ENCODE measurements around the gene ARF1. TPM values are rescaled to one million over a fixed set of nuclear protein-coding genes. Genes with fewer than 3 reads are reported as not detected.

The ARF1 gene
- total RNA-seq, 2 donors from 2014 or later, result 366 to 375 TPM

DNA sequence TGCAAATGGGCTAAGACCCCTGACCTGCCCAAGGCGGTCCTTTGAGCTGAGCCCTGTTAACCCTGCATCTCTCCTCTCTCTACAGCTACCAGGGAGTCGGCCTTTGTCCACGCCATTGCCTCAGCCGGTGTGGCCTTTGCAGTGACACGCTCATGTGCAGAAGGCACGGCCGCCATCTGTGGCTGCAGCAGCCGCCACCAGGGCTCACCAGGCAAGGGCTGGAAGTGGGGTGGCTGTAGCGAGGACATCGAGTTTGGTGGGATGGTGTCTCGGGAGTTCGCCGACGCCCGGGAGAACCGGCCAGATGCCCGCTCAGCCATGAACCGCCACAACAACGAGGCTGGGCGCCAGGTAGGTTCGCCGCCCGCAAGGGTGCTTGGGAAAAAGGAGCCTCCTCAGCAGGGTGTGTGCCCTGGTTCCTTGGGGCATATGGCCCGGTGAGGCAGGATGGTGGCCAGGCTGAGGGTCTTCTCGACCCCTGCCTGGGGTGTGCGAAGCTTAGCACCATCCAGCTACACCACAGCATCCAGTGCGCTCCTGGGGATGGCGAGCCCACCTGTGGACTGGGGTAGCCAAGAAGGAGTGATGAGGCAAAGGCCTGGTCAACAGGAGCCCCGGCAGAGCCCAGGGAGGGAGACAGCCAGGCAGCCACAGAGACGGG is 31.8 kb upstream of the ARF1 start:
- no peak overlapping the region for H3K27ac ChIP-seq
- no peak overlapping the region for H3K4me3 ChIP-seq
- no peaks in the 10 kb centered on the region for H3K4me1 ChIP-seq (ENCODE audit: control insufficient read depth in 1 of 2, low read depth in 2 of 2)
- H3K27me3 ChIP-seq (replicated peaks; ENCODE audit: insufficient read depth), result no peaks in the 10 kb centered on the region
- no peaks in the 10 kb centered on the region for H3K9me3 ChIP-seq
- no peaks in the 10 kb centered on the region for H3K36me3 ChIP-seq
- no peak for ATAC-seq (ENCODE audit: insufficient number of reproducible peaks, low FRiP score, low read depth)
- no peak for DNase-seq (ENCODE audit: low spot score)
- no peak for TF ChIP-seq CTCF (IDR thresholded peaks at IDR 0.05)

DNA sequence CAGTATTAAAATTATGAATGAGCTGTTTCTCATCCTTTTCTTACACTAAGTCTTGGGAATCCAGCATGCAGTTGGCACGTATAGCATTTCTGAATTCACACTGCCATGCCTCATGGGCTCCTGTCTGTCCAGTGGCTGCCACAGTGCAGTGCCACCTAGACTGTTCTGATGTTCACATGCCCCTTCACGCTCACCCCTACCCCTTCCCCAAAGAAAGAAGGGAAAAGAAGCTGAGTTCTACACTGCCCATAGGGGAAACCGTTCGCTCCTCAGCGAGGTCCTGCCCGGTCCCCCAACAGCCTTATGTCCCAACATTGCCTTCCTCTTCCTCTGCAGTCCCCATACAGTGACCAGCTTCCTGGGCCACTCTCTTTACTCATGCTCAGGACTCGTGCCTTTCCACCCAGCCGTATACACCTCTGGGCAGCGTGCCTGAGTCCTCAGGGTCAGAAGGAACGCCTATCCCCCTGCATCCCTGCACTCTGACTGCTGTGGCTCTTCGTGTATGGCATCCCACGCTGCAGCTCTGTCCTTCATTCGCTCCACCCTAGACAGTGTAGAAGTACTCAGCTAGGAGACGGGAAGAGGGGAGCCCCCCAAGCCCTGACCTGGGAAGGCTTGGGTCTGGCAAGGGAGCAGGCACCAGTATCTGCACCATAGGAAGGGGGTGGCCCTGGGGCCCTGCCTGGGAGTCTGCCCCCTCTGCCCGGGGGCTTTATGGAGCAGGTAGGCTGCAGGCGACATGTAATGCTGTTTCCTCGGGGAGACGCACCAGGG is 24.1 kb upstream of the ARF1 start:
- no peak overlapping the region for H3K4me3 ChIP-seq
- H3K27me3 ChIP-seq (replicated peaks; ENCODE audit: insufficient read depth), result peaks cover 25% of the 10 kb centered on the region
- peaks cover 0 to 10% of the 10 kb centered on the region in 2 donors for H3K4me1 ChIP-seq (ENCODE audit: control insufficient read depth in 1 of 2, low read depth in 2 of 2)
- H3K36me3 ChIP-seq, result no peaks in the 10 kb centered on the region
- H3K27ac ChIP-seq, result no peak overlapping the region
- DNase-seq (ENCODE audit: low spot score) (no peak), ATAC-seq (ENCODE audit: insufficient number of reproducible peaks, low FRiP score, low read depth) (no peak)
- H3K9me3 ChIP-seq, result no peaks in the 10 kb centered on the region
- no peak for TF ChIP-seq CTCF (IDR thresholded peaks at IDR 0.05)

DNA sequence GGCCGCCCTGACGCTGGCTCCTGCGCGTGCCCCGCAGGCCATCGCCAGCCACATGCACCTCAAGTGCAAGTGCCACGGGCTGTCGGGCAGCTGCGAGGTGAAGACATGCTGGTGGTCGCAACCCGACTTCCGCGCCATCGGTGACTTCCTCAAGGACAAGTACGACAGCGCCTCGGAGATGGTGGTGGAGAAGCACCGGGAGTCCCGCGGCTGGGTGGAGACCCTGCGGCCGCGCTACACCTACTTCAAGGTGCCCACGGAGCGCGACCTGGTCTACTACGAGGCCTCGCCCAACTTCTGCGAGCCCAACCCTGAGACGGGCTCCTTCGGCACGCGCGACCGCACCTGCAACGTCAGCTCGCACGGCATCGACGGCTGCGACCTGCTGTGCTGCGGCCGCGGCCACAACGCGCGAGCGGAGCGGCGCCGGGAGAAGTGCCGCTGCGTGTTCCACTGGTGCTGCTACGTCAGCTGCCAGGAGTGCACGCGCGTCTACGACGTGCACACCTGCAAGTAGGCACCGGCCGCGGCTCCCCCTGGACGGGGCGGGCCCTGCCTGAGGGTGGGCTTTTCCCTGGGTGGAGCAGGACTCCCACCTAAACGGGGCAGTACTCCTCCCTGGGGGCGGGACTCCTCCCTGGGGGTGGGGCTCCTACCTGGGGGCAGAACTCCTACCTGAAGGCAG is 23.4 kb upstream of the ARF1 start:
- Histone ChIP-seq H3K27ac (no peak overlapping the region), H3K27me3 (replicated peaks; ENCODE audit: insufficient read depth) (peaks cover 25% of the 10 kb centered on the region), H3K4me3 (peak overlapping the region; percentile 49), H3K9me3 (no peaks in the 10 kb centered on the region), H3K36me3 (no peaks in the 10 kb centered on the region), H3K4me1 (ENCODE audit: control insufficient read depth in 1 of 2, low read depth in 2 of 2) (peaks cover 0 to 10% of the 10 kb centered on the region in 2 donors)
- no peak for DNase-seq (ENCODE audit: low spot score)
- TF ChIP-seq CTCF (IDR thresholded peaks at IDR 0.05), result no peak
- ATAC-seq (ENCODE audit: insufficient number of reproducible peaks, low FRiP score, low read depth), result no peak

GRCh38 chr1:228059634-228060457 is 22.7 kb upstream of the ARF1 start:
- H3K27me3 ChIP-seq (replicated peaks; ENCODE audit: insufficient read depth), result peaks cover 25% of the 10 kb centered on the region
- H3K4me3 ChIP-seq, result peak overlapping the region; percentile 49

More at GRCh38 chr1:228059634-228060457, 22.7 kb upstream of the ARF1 start:
- Histone ChIP-seq H3K9me3 (no peaks in the 10 kb centered on the region), H3K4me1 (ENCODE audit: control insufficient read depth in 1 of 2, low read depth in 2 of 2) (peaks cover 0 to 10% of the 10 kb centered on the region in 2 donors), H3K27ac (no peak overlapping the region), H3K36me3 (no peaks in the 10 kb centered on the region)
- ATAC-seq (ENCODE audit: insufficient number of reproducible peaks, low FRiP score, low read depth) (no peak), DNase-seq (ENCODE audit: low spot score) (no peak)
- no peak for TF ChIP-seq CTCF (IDR thresholded peaks at IDR 0.05)
